Measurements from ENCODE around the gene ANO10.
A peak's percentile ranks its signal among the peaks of the same experiment; 100 is the strongest.

ANO10 gene

DNA sequence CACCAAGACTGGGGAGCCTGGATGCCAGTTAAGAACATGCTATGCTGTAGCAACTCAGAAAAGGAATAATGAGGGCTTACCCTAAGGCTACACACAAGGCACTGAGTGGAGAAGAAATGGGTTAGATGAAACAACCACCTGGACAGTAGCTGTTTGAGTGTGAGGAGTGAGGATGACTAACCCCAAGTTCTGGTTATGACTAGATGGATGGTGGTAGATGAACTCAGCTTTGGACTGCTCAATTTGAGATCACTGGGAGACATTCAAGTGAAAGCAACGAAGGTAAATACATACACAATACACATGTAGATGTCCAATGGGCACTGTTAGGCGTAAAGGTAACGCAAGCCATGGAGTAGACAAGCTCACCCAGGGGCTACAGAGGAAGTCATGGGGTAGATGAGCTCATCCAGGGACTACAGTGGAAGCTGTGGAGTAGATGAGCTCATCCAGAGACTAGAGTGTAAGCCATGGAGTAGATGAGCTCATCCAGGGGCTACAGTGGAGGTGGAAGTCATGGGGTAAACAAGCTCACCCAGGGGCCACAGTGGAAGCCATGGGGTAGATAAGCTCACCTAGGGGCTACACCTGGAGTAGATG is 98.3 kb downstream of the ANO10 start (continued):
- TF ChIP-seq, protein P1, sequence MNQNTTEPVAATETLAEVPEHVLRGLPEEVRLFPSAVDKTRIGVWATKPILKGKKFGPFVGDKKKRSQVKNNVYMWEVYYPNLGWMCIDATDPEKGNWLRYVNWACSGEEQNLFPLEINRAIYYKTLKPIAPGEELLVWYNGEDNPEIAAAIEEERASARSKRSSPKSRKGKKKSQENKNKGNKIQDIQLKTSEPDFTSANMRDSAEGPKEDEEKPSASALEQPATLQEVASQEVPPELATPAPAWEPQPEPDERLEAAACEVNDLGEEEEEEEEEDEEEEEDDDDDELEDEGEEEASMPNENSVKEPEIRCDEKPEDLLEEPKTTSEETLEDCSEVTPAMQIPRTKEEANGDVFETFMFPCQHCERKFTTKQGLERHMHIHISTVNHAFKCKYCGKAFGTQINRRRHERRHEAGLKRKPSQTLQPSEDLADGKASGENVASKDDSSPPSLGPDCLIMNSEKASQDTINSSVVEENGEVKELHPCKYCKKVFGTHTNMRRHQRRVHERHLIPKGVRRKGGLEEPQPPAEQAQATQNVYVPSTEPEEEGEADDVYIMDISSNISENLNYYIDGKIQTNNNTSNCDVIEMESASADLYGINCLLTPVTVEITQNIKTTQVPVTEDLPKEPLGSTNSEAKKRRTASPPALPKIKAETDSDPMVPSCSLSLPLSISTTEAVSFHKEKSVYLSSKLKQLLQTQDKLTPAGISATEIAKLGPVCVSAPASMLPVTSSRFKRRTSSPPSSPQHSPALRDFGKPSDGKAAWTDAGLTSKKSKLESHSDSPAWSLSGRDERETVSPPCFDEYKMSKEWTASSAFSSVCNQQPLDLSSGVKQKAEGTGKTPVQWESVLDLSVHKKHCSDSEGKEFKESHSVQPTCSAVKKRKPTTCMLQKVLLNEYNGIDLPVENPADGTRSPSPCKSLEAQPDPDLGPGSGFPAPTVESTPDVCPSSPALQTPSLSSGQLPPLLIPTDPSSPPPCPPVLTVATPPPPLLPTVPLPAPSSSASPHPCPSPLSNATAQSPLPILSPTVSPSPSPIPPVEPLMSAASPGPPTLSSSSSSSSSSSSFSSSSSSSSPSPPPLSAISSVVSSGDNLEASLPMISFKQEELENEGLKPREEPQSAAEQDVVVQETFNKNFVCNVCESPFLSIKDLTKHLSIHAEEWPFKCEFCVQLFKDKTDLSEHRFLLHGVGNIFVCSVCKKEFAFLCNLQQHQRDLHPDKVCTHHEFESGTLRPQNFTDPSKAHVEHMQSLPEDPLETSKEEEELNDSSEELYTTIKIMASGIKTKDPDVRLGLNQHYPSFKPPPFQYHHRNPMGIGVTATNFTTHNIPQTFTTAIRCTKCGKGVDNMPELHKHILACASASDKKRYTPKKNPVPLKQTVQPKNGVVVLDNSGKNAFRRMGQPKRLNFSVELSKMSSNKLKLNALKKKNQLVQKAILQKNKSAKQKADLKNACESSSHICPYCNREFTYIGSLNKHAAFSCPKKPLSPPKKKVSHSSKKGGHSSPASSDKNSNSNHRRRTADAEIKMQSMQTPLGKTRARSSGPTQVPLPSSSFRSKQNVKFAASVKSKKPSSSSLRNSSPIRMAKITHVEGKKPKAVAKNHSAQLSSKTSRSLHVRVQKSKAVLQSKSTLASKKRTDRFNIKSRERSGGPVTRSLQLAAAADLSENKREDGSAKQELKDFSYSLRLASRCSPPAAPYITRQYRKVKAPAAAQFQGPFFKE (tag by site-specific recombination; IDR thresholded peaks at IDR 0.05; ENCODE audit: borderline replicate concordance), result no peak
- TF ChIP-seq MZF1 (tag by site-specific recombination; IDR thresholded peaks at IDR 0.05; ENCODE audit: borderline replicate concordance) (no peak), ZNF324 (tag by site-specific recombination; IDR thresholded peaks at IDR 0.05) (0 out of 2 replicates have a peak, but pooled peaks have one; percentile 43), ATF2 (tag by site-specific recombination; IDR thresholded peaks at IDR 0.05; ENCODE audit: low read depth) (peak; percentile 74; the same call in 1 of the 2 replicates), ZNF138 (tag by site-specific recombination; IDR thresholded peaks at IDR 0.05; ENCODE audit: borderline replicate concordance) (no peak), ZXDB (tag by site-specific recombination; IDR thresholded peaks at IDR 0.05) (0 out of 2 replicates have a peak, but pooled peaks have one; percentile 37), ZNF274 (IDR thresholded peaks at IDR 0.05; ENCODE audit: low read length) (no peak), ZNF274 (tag by site-specific recombination; IDR thresholded peaks at IDR 0.05; ENCODE audit: borderline replicate concordance) (no peak), EGR2 (tag by site-specific recombination; IDR thresholded peaks at IDR 0.05; ENCODE audit: low read depth) (no peak), ZNF335 (tag by site-specific recombination; conservative IDR thresholded peaks at IDR 0.05) (0 out of 2 replicates have a peak, but pooled peaks have one; percentile 22), PATZ1 (tag by site-specific recombination; IDR thresholded peaks at IDR 0.05) (peak; percentile 41; the same call in 1 of the 2 replicates), ZBTB21 (tag by site-specific recombination; IDR thresholded peaks at IDR 0.05) (peak; percentile 77), ZNF121 (tag by site-specific recombination; IDR thresholded peaks at IDR 0.05) (no peak), ZNF629 (tag by site-specific recombination; IDR thresholded peaks at IDR 0.05) (peak; percentile 90), ZSCAN4 (tag by site-specific recombination; IDR thresholded peaks at IDR 0.05) (no peak), ZFP69B (tag by site-specific recombination; IDR thresholded peaks at IDR 0.05) (no peak), ZNF558 (tag by site-specific recombination; IDR thresholded peaks at IDR 0.05) (0 out of 2 replicates have a peak, but pooled peaks have one; percentile 33), SP7 (tag by site-specific recombination; IDR thresholded peaks at IDR 0.05) (peak; percentile 62; the same call in 1 of the 2 replicates), ZBTB20 (tag by site-specific recombination; IDR thresholded peaks at IDR 0.05) (0 out of 2 replicates have a peak, but pooled peaks have one; percentile 17), ZNF433 (tag by site-specific recombination; IDR thresholded peaks at IDR 0.05; ENCODE audit: low read depth) (no peak), ZBTB1 (tag by site-specific recombination; IDR thresholded peaks at IDR 0.05) (no peak), ZNF157 (tag by site-specific recombination; IDR thresholded peaks at IDR 0.05) (no peak)
- TF ChIP-seq, protein P2, sequence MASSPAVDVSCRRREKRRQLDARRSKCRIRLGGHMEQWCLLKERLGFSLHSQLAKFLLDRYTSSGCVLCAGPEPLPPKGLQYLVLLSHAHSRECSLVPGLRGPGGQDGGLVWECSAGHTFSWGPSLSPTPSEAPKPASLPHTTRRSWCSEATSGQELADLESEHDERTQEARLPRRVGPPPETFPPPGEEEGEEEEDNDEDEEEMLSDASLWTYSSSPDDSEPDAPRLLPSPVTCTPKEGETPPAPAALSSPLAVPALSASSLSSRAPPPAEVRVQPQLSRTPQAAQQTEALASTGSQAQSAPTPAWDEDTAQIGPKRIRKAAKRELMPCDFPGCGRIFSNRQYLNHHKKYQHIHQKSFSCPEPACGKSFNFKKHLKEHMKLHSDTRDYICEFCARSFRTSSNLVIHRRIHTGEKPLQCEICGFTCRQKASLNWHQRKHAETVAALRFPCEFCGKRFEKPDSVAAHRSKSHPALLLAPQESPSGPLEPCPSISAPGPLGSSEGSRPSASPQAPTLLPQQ (tag by site-specific recombination; IDR thresholded peaks at IDR 0.05), result peak; percentile 65; the same call in 1 of the 2 replicates
- TF ChIP-seq, protein P3, sequence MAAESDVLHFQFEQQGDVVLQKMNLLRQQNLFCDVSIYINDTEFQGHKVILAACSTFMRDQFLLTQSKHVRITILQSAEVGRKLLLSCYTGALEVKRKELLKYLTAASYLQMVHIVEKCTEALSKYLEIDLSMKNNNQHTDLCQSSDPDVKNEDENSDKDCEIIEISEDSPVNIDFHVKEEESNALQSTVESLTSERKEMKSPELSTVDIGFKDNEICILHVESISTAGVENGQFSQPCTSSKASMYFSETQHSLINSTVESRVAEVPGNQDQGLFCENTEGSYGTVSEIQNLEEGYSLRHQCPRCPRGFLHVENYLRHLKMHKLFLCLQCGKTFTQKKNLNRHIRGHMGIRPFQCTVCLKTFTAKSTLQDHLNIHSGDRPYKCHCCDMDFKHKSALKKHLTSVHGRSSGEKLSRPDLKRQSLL (tag by site-specific recombination; IDR thresholded peaks at IDR 0.05), result no peak
- TF ChIP-seq, protein P4, sequence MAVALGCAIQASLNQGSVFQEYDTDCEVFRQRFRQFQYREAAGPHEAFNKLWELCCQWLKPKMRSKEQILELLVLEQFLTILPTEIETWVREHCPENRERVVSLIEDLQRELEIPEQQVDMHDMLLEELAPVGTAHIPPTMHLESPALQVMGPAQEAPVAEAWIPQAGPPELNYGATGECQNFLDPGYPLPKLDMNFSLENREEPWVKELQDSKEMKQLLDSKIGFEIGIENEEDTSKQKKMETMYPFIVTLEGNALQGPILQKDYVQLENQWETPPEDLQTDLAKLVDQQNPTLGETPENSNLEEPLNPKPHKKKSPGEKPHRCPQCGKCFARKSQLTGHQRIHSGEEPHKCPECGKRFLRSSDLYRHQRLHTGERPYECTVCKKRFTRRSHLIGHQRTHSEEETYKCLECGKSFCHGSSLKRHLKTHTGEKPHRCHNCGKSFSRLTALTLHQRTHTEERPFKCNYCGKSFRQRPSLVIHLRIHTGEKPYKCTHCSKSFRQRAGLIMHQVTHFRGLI (tag by site-specific recombination; IDR thresholded peaks at IDR 0.05), result no peak
